ENCODE results near the gene MYO5C. TPM values are rescaled to one million over a fixed set of nuclear protein-coding genes. Genes with fewer than 3 reads are reported as not detected.

The MYO5C gene
- total RNA-seq, 1 donor from 2014 or later: 18.5 TPM

GRCh38 chr15:52214553-52214952 is 81.1 kb downstream of the MYO5C start:
- no peak for DNase-seq (ENCODE audit: low spot score)

GRCh38 chr15:52213206-52213605 is 82.4 kb downstream of the MYO5C start:
- no peak for DNase-seq (ENCODE audit: low spot score)

- no peak for DNase-seq (ENCODE audit: low spot score)
Observed at GRCh38 chr15:52208306-52208946, 87.2 kb downstream of the MYO5C start.

DNA sequence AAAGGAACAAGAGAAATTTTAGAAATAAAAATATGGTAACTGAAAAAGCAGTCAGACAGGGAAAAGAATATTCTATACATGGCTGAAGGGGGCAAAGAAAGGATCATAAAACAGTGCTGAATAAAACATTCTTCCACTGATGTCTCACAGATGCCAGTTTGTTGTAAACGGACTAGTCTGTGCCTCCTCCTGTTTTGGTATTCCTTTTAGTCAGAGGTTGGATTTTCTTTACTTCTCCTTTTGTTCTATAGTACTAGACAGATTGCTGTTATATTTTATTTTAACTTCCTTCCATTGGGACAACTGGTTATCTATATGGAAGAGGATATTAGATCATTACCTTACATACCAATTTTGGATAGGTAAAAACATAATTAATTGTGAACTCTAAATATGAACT is 88.4 kb downstream of the MYO5C start:
- DNase-seq (ENCODE audit: low spot score): no peak

- no peak for DNase-seq (ENCODE audit: low spot score)
Observed at GRCh38 chr15:52206446-52206845, 89.2 kb downstream of the MYO5C start.

DNA sequence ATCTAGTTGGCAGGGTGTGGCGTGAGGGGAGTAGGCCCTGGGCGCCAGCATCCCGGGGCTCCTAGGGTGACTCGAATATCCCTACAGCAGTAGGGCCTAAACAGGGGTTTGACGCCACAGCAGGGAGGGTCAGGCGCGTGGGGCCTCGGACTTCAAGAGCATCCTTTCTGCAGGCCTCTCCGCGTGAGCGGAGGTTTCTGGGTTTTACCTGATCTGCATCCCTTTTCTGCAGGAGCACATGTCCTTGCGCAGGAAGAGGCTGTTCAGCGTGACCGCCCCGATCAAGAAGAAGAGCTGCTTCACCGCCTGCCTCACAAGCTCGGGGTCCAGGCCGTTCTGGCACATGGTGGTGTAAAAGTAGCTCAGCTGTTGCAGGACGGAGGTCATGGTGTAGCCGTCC is 90.9 kb downstream of the MYO5C start:
- no peak for DNase-seq (ENCODE audit: low spot score)

DNA sequence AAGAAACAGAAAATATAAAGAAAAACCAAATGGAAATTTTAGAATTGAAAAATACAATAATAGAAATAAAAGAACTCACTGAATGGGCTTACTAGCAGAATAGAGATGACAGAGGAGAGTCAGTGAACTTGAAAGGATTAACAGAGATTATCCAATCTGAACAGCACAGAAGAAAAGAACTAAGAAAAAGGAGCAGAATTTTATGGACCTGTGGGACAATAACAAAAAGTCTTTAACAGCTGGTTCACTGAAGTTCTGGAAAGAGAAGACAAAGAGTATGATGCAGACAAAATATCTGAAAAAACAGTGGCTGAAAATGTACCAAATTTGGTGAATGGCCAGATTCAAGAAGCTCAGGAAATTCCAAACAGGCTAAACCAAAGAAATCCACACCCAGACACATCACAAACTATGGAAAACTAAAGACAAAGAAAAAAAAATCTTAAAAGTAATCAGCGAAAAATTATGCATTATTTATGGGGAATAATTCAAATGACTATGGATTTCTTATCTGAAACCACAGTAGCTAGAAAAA is 94.7 kb downstream of the MYO5C start:
- no peak for DNase-seq (ENCODE audit: low spot score)

- no peak for DNase-seq (ENCODE audit: low spot score)
Observed at GRCh38 chr15:52199271-52199670, 96.3 kb downstream of the MYO5C start.

- DNase-seq (ENCODE audit: low spot score): no peak
Observed at GRCh38 chr15:52196891-52197290, 98.7 kb downstream of the MYO5C start.

DNA sequence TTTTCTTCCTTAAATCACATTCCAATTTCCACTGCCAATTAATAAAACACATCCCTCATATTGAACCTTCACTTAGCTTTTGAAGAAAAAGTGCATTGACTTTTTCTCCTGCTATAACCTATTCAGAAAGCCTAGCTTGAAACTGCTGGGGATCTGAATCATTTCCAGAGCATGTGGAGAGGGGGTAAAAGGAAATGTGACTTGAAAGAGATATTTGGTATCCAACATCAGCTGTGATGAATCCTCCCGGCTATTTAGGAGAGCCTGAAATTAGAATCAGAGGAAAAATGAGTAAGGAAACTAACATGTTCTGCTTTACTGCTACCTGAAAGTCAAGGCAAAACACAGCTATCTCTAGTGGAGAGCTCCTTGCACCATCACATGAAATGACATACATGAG is 101.8 kb downstream of the MYO5C start:
- no peak for DNase-seq (ENCODE audit: low spot score)

- DNase-seq (ENCODE audit: low spot score): no peak
Observed at GRCh38 chr15:52193321-52193720, 102.3 kb downstream of the MYO5C start.

DNA sequence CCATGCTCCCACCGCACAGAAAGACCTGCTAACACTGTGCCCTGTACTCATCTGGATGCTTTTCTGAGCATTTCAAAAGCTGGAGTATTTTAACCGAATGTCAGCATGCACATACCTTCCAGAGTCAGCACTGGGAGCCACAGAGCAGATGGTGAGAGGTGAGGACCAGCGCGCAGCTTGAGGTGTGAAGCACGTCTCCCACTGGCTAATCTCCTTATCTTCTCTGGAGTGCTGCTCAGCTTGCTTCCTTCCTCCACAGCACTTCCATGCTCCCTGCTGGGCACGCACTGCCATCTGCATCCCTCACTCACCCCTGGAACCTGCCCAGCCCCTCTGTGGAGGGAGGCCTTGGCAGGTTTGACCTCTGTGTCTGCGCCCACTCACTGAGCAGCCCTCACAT is 104.4 kb downstream of the MYO5C start, which contains the start of gene GNB5:
TSS of gene GNB5 (minus strand) at position 186 of the 400 bp plus-strand sequence. CDS start 6,716 bp downstream, outside the sequence.
- DNase-seq (ENCODE audit: low spot score): no peak

GRCh38 chr15:52186651-52187486 is 108.7 kb downstream of the MYO5C start:
- no peak for DNase-seq (ENCODE audit: low spot score)

DNA sequence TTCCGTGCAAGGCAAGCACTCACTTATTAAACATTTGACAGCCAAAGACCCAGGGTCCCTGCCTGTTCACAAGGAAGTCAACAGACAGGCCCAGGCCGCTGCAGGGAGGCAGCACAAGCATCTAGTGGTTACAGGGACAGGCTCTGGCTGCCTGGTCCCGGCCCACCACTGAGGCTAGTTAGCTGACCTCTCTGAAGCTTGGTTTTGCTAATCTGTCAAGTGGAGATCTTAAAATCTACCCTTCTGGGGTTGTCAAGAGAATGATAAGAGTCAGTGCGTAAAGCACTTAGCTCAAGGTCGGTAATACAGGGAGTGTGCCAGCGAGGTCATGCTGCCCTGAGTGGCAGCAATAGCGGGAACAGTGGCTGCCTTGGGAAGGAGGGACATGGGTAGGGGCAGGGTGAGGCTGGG is 110.4 kb downstream of the MYO5C start:
- no peak for DNase-seq (ENCODE audit: low spot score)

- no peak for DNase-seq (ENCODE audit: low spot score)
Observed at GRCh38 chr15:52184721-52185120, 110.9 kb downstream of the MYO5C start.

GRCh38 chr15:52183562-52184173 is 111.9 kb downstream of the MYO5C start:
- DNase-seq (ENCODE audit: low spot score): no peak

GRCh38 chr15:52181938-52182780 is 113.4 kb downstream of the MYO5C start:
- no peak for DNase-seq (ENCODE audit: low spot score)

DNA sequence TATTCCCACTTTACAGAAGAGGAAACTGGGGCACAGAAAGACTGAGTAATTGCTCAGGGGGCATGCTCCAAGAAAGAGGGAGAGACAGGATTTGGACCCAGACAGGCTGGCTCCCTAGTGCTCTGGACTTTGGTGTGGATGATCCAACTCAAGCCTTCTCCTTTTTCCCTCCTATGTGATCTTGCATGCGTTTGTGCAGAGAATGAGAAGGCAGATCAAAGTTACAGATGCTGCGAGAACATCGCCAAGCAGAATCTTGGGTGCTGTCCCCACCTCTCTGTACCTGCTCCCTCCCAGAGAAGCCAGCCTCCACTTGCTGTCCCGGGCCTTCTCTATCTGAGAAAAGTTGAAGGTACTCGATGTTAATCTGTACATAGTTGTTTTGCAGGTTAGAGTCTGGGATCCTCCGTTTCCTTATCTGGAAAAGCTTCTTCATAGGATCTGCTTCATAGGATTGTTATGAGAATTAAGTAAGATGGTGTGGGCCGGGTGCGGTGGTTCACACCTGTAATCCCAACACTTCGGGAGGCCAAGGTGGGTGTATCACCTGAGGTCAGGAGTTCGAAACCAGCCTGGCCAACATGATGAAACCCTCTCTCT is 114.7 kb downstream of the MYO5C start:
- no peak for DNase-seq (ENCODE audit: low spot score)

DNA sequence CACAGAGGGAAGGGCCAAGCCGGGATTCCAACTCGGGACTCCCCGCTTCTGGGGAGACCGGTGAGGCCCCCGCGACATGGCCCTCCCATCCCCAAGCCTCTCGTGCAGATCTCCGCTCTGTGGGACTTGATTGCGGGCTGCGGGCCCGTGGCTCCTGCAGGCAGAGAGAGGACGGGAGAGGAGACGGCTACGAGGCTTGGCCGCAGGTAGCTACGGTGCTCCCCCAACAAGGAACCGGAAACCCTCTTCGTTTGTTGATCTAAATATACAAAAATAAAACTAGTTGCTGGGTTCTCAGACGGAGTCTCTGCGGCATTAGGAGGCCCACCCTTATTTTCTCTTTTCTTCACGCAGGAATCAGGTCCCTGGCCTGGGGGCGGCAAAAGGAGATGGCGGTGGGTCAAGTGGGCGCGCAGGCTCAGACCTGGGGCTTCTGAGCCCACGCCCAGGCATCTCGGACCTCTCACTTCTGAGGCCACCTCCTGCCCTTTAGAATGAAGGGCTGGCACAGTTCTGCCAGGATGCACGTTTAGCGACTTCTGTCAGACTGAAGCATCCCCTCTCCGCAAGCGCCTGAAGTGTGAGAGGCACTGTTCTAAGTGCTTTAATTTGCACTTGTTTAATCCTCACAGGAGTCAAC is 115.3 kb downstream of the MYO5C start:
- DNase-seq (ENCODE audit: low spot score): no peak
